Measurements from ENCODE around the gene CHRD. TPM values are rescaled to one million over a fixed set of nuclear protein-coding genes. Genes with fewer than 3 reads are reported as not detected.

Gene CHRD
- under 0.01 and 0.13 TPM in 2 replicates for total RNA-seq

DNA sequence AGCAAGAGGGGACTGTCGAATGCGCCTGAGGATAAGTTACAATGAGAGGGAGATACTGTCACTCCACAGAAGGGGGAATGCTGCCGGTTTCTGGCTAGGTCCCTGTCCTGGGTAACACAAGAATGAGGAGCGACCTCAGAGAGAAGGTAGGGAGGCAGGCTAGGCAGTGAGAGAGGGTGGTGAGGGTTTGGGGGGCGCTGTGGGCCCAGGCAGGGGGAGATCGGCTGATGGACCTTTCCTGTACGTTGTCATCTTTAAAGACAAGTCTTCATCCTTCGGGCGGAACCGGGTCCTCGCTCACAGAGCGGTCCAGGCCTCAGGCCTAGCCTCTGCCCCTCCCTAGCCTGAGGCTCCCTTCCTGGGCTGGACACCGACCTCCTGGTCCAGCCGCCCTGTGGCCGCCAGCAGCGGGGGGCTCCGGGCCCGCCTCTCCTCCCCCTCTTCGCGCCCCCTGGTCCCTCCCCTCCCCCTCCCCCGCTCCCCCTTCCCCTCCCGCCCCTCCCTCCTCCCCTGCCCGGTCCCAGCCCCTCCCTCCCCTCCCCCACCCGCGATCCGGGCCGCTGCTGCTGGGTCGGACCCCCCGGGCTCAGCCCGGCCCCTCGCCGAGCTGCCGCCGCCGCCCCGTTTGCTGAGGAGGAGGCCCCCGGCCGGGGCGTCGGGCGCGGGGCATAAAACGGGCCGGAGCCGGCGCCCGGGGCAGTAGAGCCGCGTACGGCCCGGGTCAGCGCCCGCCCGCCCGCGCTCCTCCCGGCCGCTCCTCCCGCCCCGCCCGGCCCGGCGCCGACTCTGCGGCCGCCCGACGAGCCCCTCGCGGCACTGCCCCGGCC is at the start of gene CHRD:
TSS of gene CHRD (plus strand) at position 697 of the 827 bp plus-strand sequence. CDS start 265 bp downstream, outside the sequence.

DNA sequence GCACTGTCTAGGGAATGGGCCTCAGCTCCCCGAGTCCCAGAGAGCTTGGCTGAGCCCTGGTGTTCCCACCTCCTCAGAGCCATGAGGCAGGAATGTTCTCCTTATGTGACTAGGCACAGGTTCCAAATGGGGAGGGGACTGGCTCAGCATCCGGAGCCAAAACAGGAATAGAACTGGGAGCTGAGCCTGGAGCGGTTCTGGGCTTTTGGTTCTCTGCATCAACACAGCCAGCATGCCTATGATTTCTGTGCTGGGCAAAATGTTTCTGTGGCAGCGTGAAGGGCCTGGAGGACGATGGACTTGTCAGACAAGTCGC is 42.5 kb upstream of the CHRD start, which contains the start of gene FAM131A:
TSS of gene FAM131A (plus strand) at position 202 of the 316 bp plus-strand sequence. CDS start at position 233, 31 bp downstream.

DNA sequence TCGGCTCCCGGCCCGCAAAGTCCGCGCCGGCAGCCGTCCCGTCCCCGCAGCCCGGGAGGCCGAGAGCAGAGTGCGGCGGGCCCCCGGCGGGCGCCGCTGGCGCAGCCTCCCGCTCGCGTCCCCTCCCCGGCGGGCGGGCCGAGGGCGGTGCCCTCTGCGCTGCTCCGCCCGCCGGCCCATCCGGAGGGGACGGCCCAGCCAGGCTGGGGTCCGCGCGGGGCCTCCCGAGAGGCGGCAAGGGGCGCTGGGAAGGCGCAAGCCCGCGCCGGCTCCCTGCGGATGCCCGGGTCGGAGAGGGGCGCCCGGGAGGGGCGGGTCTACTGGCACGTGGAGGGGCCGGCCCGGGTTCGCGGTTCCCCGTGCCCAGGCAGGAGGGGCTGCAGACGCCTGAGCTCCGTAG is 18.3 kb upstream of the CHRD start, which contains the start of the genes CLCN2 and POLR2H:
TSS of gene CLCN2 (minus strand) at position 74 of the 400 bp plus-strand sequence. CDS start 126 bp downstream, outside the sequence.
TSS of gene POLR2H (plus strand) at position 179 of the 400 bp plus-strand sequence. CDS start 1,783 bp downstream, outside the sequence.

DNA sequence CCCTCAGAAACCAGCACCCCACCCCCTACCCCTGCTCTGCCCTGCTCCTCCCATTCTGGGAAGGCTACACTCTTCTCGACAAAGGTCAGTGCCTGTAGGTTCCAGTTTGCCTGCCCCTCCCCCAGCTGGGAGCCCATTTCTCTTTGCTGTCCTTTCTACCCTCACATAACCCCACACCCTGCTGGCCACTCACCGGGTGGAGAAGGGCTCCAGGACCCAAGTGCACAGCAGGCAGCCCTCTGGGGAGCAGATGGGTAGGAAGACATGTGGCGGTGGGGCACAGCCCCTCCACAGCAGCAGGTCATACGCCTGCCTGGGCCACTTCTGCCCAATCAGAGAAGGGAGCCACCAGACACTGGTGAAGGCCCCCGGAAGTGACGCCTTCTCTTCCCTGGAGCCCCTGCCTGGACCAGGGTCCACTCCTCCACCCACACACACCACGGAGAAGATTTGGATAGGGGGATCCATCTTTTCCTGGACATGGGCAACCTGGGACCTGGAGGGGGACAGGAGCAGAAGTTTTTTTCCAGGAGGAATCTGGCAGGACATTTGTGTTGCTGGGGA is 1.9 kb upstream of the CHRD start, which contains the start of gene THPO:
TSS of gene THPO (minus strand) at position 326 of the 564 bp plus-strand sequence. CDS start 1,948 bp downstream, outside the sequence.

Other genes with a start within 250 kb of the CHRD start
- gene EIF2B5, start 244.7 kb upstream of the CHRD start, total RNA-seq, result 21.8 and 30.5 TPM in 2 replicates
- gene DVL3, start 224.7 kb upstream of the CHRD start, total RNA-seq, result 42.0 and 79.0 TPM in 2 replicates
- 383 and 406 TPM in 2 replicates for gene AP2M1, start 205.2 kb upstream of the CHRD start, total RNA-seq
- 40.4 and 79.1 TPM in 2 replicates for gene ABCF3, start 193.9 kb upstream of the CHRD start, total RNA-seq
- gene VWA5B2, start 150.5 kb upstream of the CHRD start, total RNA-seq, result 0.13 TPM in 1 of 2 replicates, not detected in the other
- 64.1 and 67.6 TPM in 2 replicates for gene ALG3, start 131.1 kb upstream of the CHRD start, total RNA-seq
- 6.2 and 7.2 TPM in 2 replicates for gene EEF1AKMT4, start 130.4 kb upstream of the CHRD start, total RNA-seq
- 0.16 and 0.38 TPM in 2 replicates for gene CAMK2N2, start 118.5 kb upstream of the CHRD start, total RNA-seq
- gene ECE2, start 104.0 kb upstream of the CHRD start, total RNA-seq, result not detected in 2 replicates
- 278 and 988 TPM in 2 replicates for gene PSMD2, start 80.8 kb upstream of the CHRD start, total RNA-seq
- 314 and 479 TPM in 2 replicates for gene EIF4G1, start 65.4 kb upstream of the CHRD start, total RNA-seq
- 15.6 and 19.6 TPM in 2 replicates for gene FAM131A, start 42.5 kb upstream of the CHRD start, total RNA-seq
- 3.9 and 4.1 TPM in 2 replicates for gene CLCN2, start 18.4 kb upstream of the CHRD start, total RNA-seq
- gene POLR2H, start 18.3 kb upstream of the CHRD start, total RNA-seq, result 50.3 and 105 TPM in 2 replicates
- gene THPO, start 1.8 kb upstream of the CHRD start, total RNA-seq, result not detected in 2 replicates
- 0.13 and 0.16 TPM in 2 replicates for gene EPHB3, start 181.7 kb downstream of the CHRD start, total RNA-seq